Measurements from ENCODE around the gene SMARCC1. TPM values are rescaled to one million over a fixed set of nuclear protein-coding genes. Genes with fewer than 3 reads are reported as not detected.

Gene SMARCC1
- total RNA-seq, 1 experiment from 2014 or later = 84.2 TPM

DNA sequence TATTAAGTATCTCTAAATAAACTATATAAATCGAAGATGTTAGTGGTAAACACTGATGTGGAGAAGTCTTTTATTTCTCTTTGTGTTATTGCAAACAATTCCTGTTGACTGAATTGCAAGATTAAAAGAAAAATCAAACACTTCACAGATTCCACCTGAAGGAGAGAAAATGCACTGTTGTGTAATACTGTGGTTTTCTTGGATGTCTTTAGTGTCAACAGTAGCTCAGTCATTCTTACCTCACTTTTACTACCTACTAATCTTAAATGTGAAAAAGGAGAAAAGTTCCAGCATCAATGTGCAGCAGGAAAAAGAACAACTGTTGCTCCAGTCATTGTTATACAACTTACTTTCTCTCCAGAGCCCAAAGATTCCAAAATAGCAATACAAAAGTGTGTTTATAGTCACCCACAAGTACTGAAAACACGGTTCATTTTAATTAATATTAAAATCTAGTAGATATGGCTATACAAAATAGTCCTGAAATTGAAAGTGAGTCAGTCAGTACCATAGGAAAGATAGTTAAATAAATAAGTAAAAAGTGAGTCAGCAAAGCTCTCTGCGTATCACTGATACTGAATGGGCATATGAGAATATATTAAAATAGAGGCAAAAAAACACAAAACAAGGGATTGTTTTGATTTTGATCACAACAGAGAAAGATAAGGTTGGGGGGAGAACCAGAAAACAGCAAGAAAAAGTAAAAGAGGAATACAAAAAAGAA, 112.5 kb downstream of the SMARCC1 start:
- Histone ChIP-seq H3K27ac (ENCODE audit: low read length) (no peak overlapping the region), H3K9me3 (ENCODE audit: control insufficient read depth, insufficient read depth, low read depth, low read length) (no peaks in the 10 kb centered on the region), H3K4me3 (ENCODE audit: low read depth in 2 of 2, low read length in 2 of 2) (no peak overlapping the region), H3K36me3 (ENCODE audit: control insufficient read depth, insufficient read depth, low read length) (peaks cover 20% of the 10 kb centered on the region), H3K4me1 (ENCODE audit: control insufficient read depth, insufficient read depth, low read length) (no peaks in the 10 kb centered on the region), H3K27me3 (ENCODE audit: control insufficient read depth, insufficient read depth, low read length) (no peaks in the 10 kb centered on the region)
- ATAC-seq = no peak
- POLR2A ChIA-PET = no interaction called here
- no peak for DNase-seq (ENCODE audit: low read depth, low spot score)
- TF ChIP-seq SIN3A (IDR thresholded peaks at IDR 0.05; ENCODE audit: borderline replicate concordance, insufficient read depth, low read depth, low read length) (no peak), POLR2AphosphoS5 (IDR thresholded peaks at IDR 0.05; ENCODE audit: low read depth, low read length) (no peak), TCF7L2 (IDR thresholded peaks at IDR 0.05; ENCODE audit: low read depth, low read length) (no peak)
- intact Hi-C loops (cut with micrococcal nuclease; ENCODE audit: unreplicated experiment) (no loop called here), in situ Hi-C loops (cut with HindIII; ENCODE audit: low pct_unique_long_range_greater_than_20kb, low sequenced_read_pairs) (no loop called here)
- CTCF ChIA-PET = no interaction called here
- no TSS peak for BruUV-seq (replicated peaks)

DNA sequence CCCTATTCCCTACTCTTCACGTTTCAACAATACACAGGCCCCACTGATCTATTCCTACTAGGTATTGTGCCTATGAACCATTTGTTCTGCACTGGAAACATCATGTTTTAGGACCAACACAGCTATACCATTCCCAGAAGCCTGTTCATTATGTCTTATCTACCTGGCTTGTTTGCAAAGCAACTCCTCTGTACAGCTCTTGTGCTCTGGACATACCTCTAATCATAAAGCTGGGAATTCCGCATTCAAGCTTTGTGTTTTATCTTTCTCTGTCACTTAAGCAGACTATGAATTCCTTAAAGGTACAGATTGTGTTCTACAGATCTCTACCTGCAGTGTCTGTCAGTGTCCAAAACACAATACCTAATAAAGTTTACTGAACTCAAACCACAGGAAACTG, 115.6 kb downstream of the SMARCC1 start:
- H3K36me3 ChIP-seq (ENCODE audit: control insufficient read depth, insufficient read depth, low read length) = peaks cover 14% of the 10 kb centered on the region
- no TSS peak for BruUV-seq (replicated peaks)

More for the DNA sequence above, 115.6 kb downstream of the SMARCC1 start:
- DNase-seq (ENCODE audit: low read depth, low spot score) (no peak), ATAC-seq (no peak)
- in situ Hi-C loops (cut with HindIII; ENCODE audit: low pct_unique_long_range_greater_than_20kb, low sequenced_read_pairs) = no loop called here
- no peak overlapping the region for H3K4me3 ChIP-seq (ENCODE audit: low read depth in 2 of 2, low read length in 2 of 2)
- CTCF ChIA-PET = no interaction called here
- H3K27ac ChIP-seq (ENCODE audit: low read length) = no peak overlapping the region
- H3K4me1 ChIP-seq (ENCODE audit: control insufficient read depth, insufficient read depth, low read length) = no peaks in the 10 kb centered on the region
- intact Hi-C loops (cut with micrococcal nuclease; ENCODE audit: unreplicated experiment) = no loop called here
- TF ChIP-seq, protein P1, sequence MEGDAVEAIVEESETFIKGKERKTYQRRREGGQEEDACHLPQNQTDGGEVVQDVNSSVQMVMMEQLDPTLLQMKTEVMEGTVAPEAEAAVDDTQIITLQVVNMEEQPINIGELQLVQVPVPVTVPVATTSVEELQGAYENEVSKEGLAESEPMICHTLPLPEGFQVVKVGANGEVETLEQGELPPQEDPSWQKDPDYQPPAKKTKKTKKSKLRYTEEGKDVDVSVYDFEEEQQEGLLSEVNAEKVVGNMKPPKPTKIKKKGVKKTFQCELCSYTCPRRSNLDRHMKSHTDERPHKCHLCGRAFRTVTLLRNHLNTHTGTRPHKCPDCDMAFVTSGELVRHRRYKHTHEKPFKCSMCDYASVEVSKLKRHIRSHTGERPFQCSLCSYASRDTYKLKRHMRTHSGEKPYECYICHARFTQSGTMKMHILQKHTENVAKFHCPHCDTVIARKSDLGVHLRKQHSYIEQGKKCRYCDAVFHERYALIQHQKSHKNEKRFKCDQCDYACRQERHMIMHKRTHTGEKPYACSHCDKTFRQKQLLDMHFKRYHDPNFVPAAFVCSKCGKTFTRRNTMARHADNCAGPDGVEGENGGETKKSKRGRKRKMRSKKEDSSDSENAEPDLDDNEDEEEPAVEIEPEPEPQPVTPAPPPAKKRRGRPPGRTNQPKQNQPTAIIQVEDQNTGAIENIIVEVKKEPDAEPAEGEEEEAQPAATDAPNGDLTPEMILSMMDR (IDR thresholded peaks at IDR 0.05) = no peak
- no peak for TF ChIP-seq TCF7L2 (IDR thresholded peaks at IDR 0.05; ENCODE audit: low read depth, low read length)
- TF ChIP-seq SIN3A (IDR thresholded peaks at IDR 0.05; ENCODE audit: borderline replicate concordance, insufficient read depth, low read depth, low read length) = no peak
- TF ChIP-seq, protein P2, sequence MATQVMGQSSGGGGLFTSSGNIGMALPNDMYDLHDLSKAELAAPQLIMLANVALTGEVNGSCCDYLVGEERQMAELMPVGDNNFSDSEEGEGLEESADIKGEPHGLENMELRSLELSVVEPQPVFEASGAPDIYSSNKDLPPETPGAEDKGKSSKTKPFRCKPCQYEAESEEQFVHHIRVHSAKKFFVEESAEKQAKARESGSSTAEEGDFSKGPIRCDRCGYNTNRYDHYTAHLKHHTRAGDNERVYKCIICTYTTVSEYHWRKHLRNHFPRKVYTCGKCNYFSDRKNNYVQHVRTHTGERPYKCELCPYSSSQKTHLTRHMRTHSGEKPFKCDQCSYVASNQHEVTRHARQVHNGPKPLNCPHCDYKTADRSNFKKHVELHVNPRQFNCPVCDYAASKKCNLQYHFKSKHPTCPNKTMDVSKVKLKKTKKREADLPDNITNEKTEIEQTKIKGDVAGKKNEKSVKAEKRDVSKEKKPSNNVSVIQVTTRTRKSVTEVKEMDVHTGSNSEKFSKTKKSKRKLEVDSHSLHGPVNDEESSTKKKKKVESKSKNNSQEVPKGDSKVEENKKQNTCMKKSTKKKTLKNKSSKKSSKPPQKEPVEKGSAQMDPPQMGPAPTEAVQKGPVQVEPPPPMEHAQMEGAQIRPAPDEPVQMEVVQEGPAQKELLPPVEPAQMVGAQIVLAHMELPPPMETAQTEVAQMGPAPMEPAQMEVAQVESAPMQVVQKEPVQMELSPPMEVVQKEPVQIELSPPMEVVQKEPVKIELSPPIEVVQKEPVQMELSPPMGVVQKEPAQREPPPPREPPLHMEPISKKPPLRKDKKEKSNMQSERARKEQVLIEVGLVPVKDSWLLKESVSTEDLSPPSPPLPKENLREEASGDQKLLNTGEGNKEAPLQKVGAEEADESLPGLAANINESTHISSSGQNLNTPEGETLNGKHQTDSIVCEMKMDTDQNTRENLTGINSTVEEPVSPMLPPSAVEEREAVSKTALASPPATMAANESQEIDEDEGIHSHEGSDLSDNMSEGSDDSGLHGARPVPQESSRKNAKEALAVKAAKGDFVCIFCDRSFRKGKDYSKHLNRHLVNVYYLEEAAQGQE (IDR thresholded peaks at IDR 0.05; ENCODE audit: insufficient read depth in 1 of 2, low read depth in 2 of 2, low read length in 1 of 2) = no peak
- no peak for TF ChIP-seq POLR2AphosphoS5 (IDR thresholded peaks at IDR 0.05; ENCODE audit: low read depth, low read length)
- H3K9me3 ChIP-seq (ENCODE audit: control insufficient read depth, insufficient read depth, low read depth, low read length) = no peaks in the 10 kb centered on the region
- POLR2A ChIA-PET = no interaction called here
- H3K27me3 ChIP-seq (ENCODE audit: control insufficient read depth, insufficient read depth, low read length) = no peaks in the 10 kb centered on the region

All from Panc1 (cell line).